ENCODE results near the gene BMPR1A. TPM values are rescaled to one million over a fixed set of nuclear protein-coding genes. Genes with fewer than 3 reads are reported as not detected.

BMPR1A gene
- total RNA-seq, 1 experiment from 2014 or later = 42.6 TPM

GRCh38 chr10:86914734-86915133 is 158.3 kb downstream of the BMPR1A start:
- Histone ChIP-seq H3K27ac (ENCODE audit: low read depth, low read length) (no peak overlapping the region), H3K4me2 (ENCODE audit: low read length) (no peak overlapping the region), H3K79me2 (ENCODE audit: insufficient read depth, low read length) (no peaks in the 10 kb centered on the region), H3K36me3 (ENCODE audit: control insufficient read depth in 1 of 2, insufficient read depth in 2 of 2, low read length in 2 of 2) (peaks cover 10 to 18% of the 10 kb centered on the region in 2 experiments; a peak in 3 of 4 replicates), H3K27me3 (ENCODE audit: insufficient read depth, low read length) (no peaks in the 10 kb centered on the region), H4K20me1 (ENCODE audit: insufficient read depth) (no peaks in the 10 kb centered on the region), H3K9me2 (ENCODE audit: insufficient read depth) (no peaks in the 10 kb centered on the region), H3K9ac (ENCODE audit: low read length) (no peak overlapping the region), H3K9me3 (ENCODE audit: control insufficient read depth in 1 of 2, insufficient read depth in 1 of 2, low read depth in 1 of 2, low read length in 2 of 2) (no peaks in the 10 kb centered on the region), H3K4me3 (replicated peaks in 1 of 2; ENCODE audit: low read depth in 1 of 2, low read length in 2 of 2) (no peak overlapping the region), H2AFZ (ENCODE audit: low read depth, low read length, poor library complexity, severe bottlenecking) (no peak overlapping the region), H3K4me1 (ENCODE audit: control insufficient read depth in 1 of 2, insufficient read depth in 2 of 2, low read length in 2 of 2) (peaks cover 0 to 7% of the 10 kb centered on the region in 2 experiments; a peak in 1 of 4 replicates)
- RAD21 ChIA-PET (ENCODE audit: low non-redundant PET in 1 of 2, low total read pairs in 2 of 2, uncharacterized antibody in 2 of 2, unreplicated experiment in 2 of 2) = no interaction called here
- TF ChIP-seq EZH2phosphoT487 (IDR thresholded peaks at IDR 0.05; ENCODE audit: borderline replicate concordance) (no peak), POLR2A (IDR thresholded peaks at IDR 0.05; ENCODE audit: borderline replicate concordance, extremely low read depth, insufficient read depth, insufficient read length) (no peak), ZNF274 (IDR thresholded peaks at IDR 0.05; ENCODE audit: low read depth, low read length) (no peak), SP1 (IDR thresholded peaks at IDR 0.05; ENCODE audit: low read depth) (no peak), RAD21 (IDR thresholded peaks at IDR 0.05; ENCODE audit: low read depth) (no peak), EZH2 (IDR thresholded peaks at IDR 0.05) (no peak), FOSL1 (IDR thresholded peaks at IDR 0.05; ENCODE audit: low read depth) (no peak), ZBTB33 (IDR thresholded peaks at IDR 0.05; ENCODE audit: extremely low read depth, insufficient replicate concordance, low read length) (no peak), ELF1 (IDR thresholded peaks at IDR 0.05; ENCODE audit: borderline replicate concordance, low read depth) (no peak), REST (IDR thresholded peaks at IDR 0.05; ENCODE audit: low read depth) (no peak), ZFX (IDR thresholded peaks at IDR 0.05) (no peak), SIN3A (IDR thresholded peaks at IDR 0.05; ENCODE audit: low read depth) (no peak), CBX3 (IDR thresholded peaks at IDR 0.05; ENCODE audit: low read depth) (no peak), CEBPB (IDR thresholded peaks at IDR 0.05; ENCODE audit: low read depth) (no peak), YY1 (IDR thresholded peaks at IDR 0.05; ENCODE audit: extremely low read depth, insufficient replicate concordance, low read depth, low read length) (no peak), POLR2AphosphoS5 (IDR thresholded peaks at IDR 0.05; ENCODE audit: low read depth, low read length) (no peak)
- TF ChIP-seq, protein P1, sequence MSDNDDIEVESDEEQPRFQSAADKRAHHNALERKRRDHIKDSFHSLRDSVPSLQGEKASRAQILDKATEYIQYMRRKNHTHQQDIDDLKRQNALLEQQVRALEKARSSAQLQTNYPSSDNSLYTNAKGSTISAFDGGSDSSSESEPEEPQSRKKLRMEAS (IDR thresholded peaks at IDR 0.05) = no peak
- TF ChIP-seq, protein P2, sequence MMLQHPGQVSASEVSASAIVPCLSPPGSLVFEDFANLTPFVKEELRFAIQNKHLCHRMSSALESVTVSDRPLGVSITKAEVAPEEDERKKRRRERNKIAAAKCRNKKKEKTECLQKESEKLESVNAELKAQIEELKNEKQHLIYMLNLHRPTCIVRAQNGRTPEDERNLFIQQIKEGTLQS (IDR thresholded peaks at IDR 0.05) = no peak
- intact Hi-C loops (cut with micrococcal nuclease) = no loop called here
- DNase-seq (ENCODE audit: low read depth, low spot score) = no peak
- POLR2A ChIA-PET = no interaction called here
- CTCF ChIA-PET = no interaction called here
- BruUV-seq (replicated peaks) = no TSS peak
- no peak for ATAC-seq
